H9 (cell line): ENCODE measurements around the gene DEFB132. TPM values are rescaled to one million over a fixed set of nuclear protein-coding genes. Genes with fewer than 3 reads are reported as not detected.
A peak's percentile ranks its signal among the peaks of the same experiment; 100 is the strongest.

Experiments used
- DNase-seq: peaks from one replicate; pipeline ENCODE4 v3.0.0-alpha.2; 2017
- H2AFZ ChIP-seq: one replicate; pipeline ENCODE4 v1.6.1; 2013; ENCODE audit warnings: mild to moderate bottlenecking, low read length, control low read depth, moderate library complexity
- H2AK5ac ChIP-seq: 2 replicates; pipeline ENCODE4 v1.6.1; 2013; ENCODE audit warnings: low read length, control low read depth, mixed read lengths; ENCODE audit not compliant: insufficient read length
- H2BK120ac ChIP-seq: one replicate; pipeline ENCODE4 v1.6.1; 2013; ENCODE audit warnings: low read depth, mild to moderate bottlenecking, low read length, control low read depth, inconsistent platforms; ENCODE audit not compliant: poor library complexity, severe bottlenecking
- H2BK12ac ChIP-seq: 2 replicates; pipeline ENCODE4 v1.6.1; 2013; ENCODE audit warnings: low read length, control low read depth, mixed read lengths, low read depth; ENCODE audit not compliant: insufficient read length
- H2BK15ac ChIP-seq: 2 replicates; pipeline ENCODE4 v1.6.1; 2013; ENCODE audit warnings: low read depth, low read length, control low read depth
- H2BK20ac ChIP-seq: one replicate; pipeline ENCODE4 v1.6.1; 2013; ENCODE audit warnings: low read depth, mild to moderate bottlenecking, low read length, control low read depth, inconsistent platforms; ENCODE audit not compliant: poor library complexity, severe bottlenecking
- H2BK5ac ChIP-seq: 2 replicates; pipeline ENCODE4 v1.6.1; 2013; ENCODE audit warnings: low read length, control low read depth, mixed read lengths; ENCODE audit not compliant: insufficient read length
- H3K14ac ChIP-seq: 2 replicates; pipeline ENCODE4 v1.6.1; 2013; ENCODE audit warnings: low read length, control low read depth; ENCODE audit not compliant: insufficient read depth
- H3K18ac ChIP-seq: 2 replicates; pipeline ENCODE4 v1.6.1; 2013; ENCODE audit warnings: low read depth, mild to moderate bottlenecking, mixed read lengths, low read length, control low read depth; ENCODE audit not compliant: insufficient read length
- H3K23ac ChIP-seq: 2 replicates; pipeline ENCODE4 v1.6.1; 2013; ENCODE audit warnings: low read length, control low read depth, mixed read lengths, low read depth; ENCODE audit not compliant: insufficient read length
- H3K23me2 ChIP-seq: 2 replicates; pipeline ENCODE4 v1.6.1; 2013; ENCODE audit warnings: low read depth, mild to moderate bottlenecking, mixed read lengths, low read length, control low read depth; ENCODE audit not compliant: insufficient read length, poor library complexity, severe bottlenecking
- H3K27ac ChIP-seq: 2 replicates; pipeline ENCODE4 v1.5.1; 2013; ENCODE audit warnings: low read length, control low read depth, mixed read lengths, low read depth; ENCODE audit not compliant: insufficient read length
- H3K27me3 ChIP-seq: 2 replicates; pipeline ENCODE4 v1.6.1; 2013; ENCODE audit warnings: low read length, control low read depth, inconsistent platforms; ENCODE audit not compliant: insufficient read depth
- H3K4ac ChIP-seq: 2 replicates; pipeline ENCODE4 v1.6.1; 2013; ENCODE audit warnings: low read depth, mild to moderate bottlenecking, control low read depth, inconsistent platforms, low read length, moderate library complexity
- H3K4me1 ChIP-seq: 2 replicates; pipeline ENCODE4 v1.6.1; 2013; ENCODE audit warnings: low read length, control low read depth, inconsistent platforms; ENCODE audit not compliant: insufficient read depth
- H3K4me2 ChIP-seq: 2 replicates; pipeline ENCODE4 v1.6.1; 2013; ENCODE audit warnings: low read length, control low read depth, mixed read lengths; ENCODE audit not compliant: insufficient read length, insufficient read depth
- H3K56ac ChIP-seq: 2 replicates; pipeline ENCODE4 v1.6.1; 2013; ENCODE audit warnings: low read depth, mild to moderate bottlenecking, mixed read lengths, low read length, control low read depth; ENCODE audit not compliant: insufficient read length
- H3K79me1 ChIP-seq: 2 replicates; pipeline ENCODE4 v1.6.1; 2013; ENCODE audit warnings: low read depth, mild to moderate bottlenecking, moderate library complexity, low read length, control low read depth, inconsistent platforms; ENCODE audit not compliant: insufficient read depth, poor library complexity, severe bottlenecking
- H3K79me2 ChIP-seq: 2 replicates; pipeline ENCODE4 v1.6.1; 2013; ENCODE audit warnings: low read length, control low read depth, inconsistent platforms; ENCODE audit not compliant: insufficient read depth
- H3K9ac ChIP-seq: 2 replicates; pipeline ENCODE4 v1.6.1; 2013; ENCODE audit warnings: low read length, control low read depth, mixed read lengths; ENCODE audit not compliant: insufficient read length; ENCODE audit errors: extremely low read depth
- H3K9me3 ChIP-seq: one replicate; pipeline ENCODE4 v1.6.1; 2013; ENCODE audit warnings: low read depth, low read length, inconsistent platforms; ENCODE audit not compliant: control insufficient read depth
- H3T11ph ChIP-seq: one replicate; pipeline ENCODE4 v1.6.1; 2013; ENCODE audit warnings: mild to moderate bottlenecking, low read length, control low read depth, inconsistent platforms
- H4K20me1 ChIP-seq: one replicate; pipeline ENCODE4 v1.6.1; 2013; ENCODE audit not compliant: control insufficient read depth, insufficient read length, insufficient read depth
- H4K5ac ChIP-seq: 2 replicates; pipeline ENCODE4 v1.6.1; 2013; ENCODE audit warnings: low read depth, mild to moderate bottlenecking, mixed read lengths, low read length, control low read depth; ENCODE audit not compliant: insufficient read length
- H4K8ac ChIP-seq: replicated peaks from 2 replicates; pipeline ENCODE4 v1.6.1; 2013; ENCODE audit warnings: low read length, control low read depth, mixed read lengths, low read depth; ENCODE audit not compliant: insufficient read length
- H4K91ac ChIP-seq: 2 replicates; pipeline ENCODE4 v1.6.1; 2013; ENCODE audit warnings: low read depth, mild to moderate bottlenecking, moderate library complexity, mixed read lengths, low read length, control low read depth; ENCODE audit not compliant: insufficient read length
- H3K27ac Mint-ChIP-seq, 3 experiments: 2 replicates in 2 of 3; 3 replicates in 1 of 3; pipeline ENCODE4 v1.8.0; 2020 to 2021; ENCODE audit warnings: mixed read lengths in 3 of 3, mild to moderate bottlenecking in 1 of 3, moderate library complexity in 1 of 3
- H3K27me3 Mint-ChIP-seq: 2 replicates; pipeline ENCODE4 v1.8.0; 2021; ENCODE audit warnings: low read depth, mild to moderate bottlenecking, moderate library complexity, mixed read lengths
- H3K36me3 Mint-ChIP-seq, 3 experiments: 2 replicates in 2 of 3; 3 replicates in 1 of 3; pipeline ENCODE4 v1.8.0; 2020 to 2021; ENCODE audit warnings: low read depth in 3 of 3, mixed read lengths in 3 of 3; ENCODE audit not compliant: insufficient read depth in 1 of 3
- H3K4me1 Mint-ChIP-seq, 2 experiments: 2 replicates each; pipeline ENCODE4 v1.8.0; 2020; ENCODE audit warnings: mixed read lengths in 2 of 2
- H3K4me3 Mint-ChIP-seq, 2 experiments: 2 replicates in 1 of 2; 3 replicates in 1 of 2; pipeline ENCODE4 v1.8.0; 2020 to 2021; ENCODE audit warnings: mild to moderate bottlenecking in 2 of 2, mixed read lengths in 2 of 2, moderate library complexity in 1 of 2
- H3K9me3 Mint-ChIP-seq, 2 experiments: 2 replicates in 1 of 2; 3 replicates in 1 of 2; pipeline ENCODE4 v1.8.0; 2020; ENCODE audit warnings: mild to moderate bottlenecking in 2 of 2, mixed read lengths in 2 of 2, moderate library complexity in 1 of 2
- WGBS: extraction: QIAGEN DNeasy Blood & Tissue Kit; methylation state at CpG from one replicate; pipeline ENCODE4 v1.1.7; 2013; ENCODE audit warnings: missing lambda C conversion rate, low lambda C conversion rate, mixed read lengths; ENCODE audit not compliant: insufficient read length; ENCODE audit errors: extremely low coverage; 5-methylcytosine and 5-hydroxymethylcytosine counted together
- total RNA-seq: library from RNA; stranded (reverse); gene quantifications from 2 replicates; pipeline ENCODE4 v1.2.1, GENCODE V29; 2021
- TF ChIP-seq, protein P1 (sequence below): fragments of 200-600 bp; sonication (generic); conservative IDR thresholded peaks from 3 replicates; pipeline ENCODE4 v1.8.0; 2021; ENCODE audit warnings: antibody characterized with exemption, mild to moderate bottlenecking

DEFB132 gene
- total RNA-seq, 1 experiment from 2014 or later = not detected

DNA sequence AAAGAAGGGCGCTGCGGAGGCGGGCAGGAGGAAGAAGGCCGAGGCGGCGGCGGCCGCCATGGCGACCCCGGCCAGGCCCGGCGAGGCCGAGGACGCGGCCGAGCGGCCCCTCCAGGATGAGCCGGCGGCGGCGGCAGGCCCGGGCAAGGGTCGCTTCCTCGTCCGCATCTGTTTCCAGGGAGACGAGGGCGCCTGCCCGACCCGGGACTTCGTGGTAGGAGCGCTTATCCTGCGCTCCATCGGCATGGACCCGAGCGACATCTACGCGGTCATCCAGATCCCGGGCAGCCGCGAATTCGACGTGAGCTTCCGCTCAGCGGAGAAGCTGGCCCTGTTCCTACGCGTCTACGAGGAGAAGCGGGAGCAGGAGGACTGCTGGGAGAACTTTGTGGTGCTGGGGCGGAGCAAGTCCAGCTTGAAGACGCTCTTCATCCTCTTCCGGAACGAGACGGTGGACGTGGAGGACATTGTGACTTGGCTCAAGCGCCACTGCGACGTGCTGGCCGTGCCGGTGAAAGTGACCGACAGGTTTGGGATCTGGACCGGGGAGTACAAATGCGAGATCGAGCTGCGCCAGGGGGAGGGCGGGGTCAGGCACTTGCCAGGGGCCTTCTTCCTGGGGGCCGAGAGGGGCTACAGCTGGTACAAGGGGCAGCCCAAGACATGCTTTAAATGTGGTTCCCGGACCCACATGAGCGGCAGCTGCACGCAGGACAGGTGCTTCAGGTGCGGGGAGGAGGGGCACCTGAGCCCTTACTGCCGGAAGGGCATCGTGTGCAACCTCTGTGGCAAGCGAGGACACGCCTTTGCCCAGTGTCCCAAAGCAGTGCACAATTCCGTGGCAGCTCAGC, 40.6 kb downstream of the DEFB132 start:
- no peak for DNase-seq
- H2AK5ac ChIP-seq = no peak overlapping the region
- H3K56ac ChIP-seq = no peak overlapping the region
- H4K8ac ChIP-seq = no peak overlapping the region
- H3T11ph ChIP-seq = no peak overlapping the region
- H2BK20ac ChIP-seq = no peak overlapping the region
- H3K27ac ChIP-seq = peak overlapping the region; percentile 17
- peaks cover 24% of the 10 kb centered on the region for H3K23me2 ChIP-seq
- Mint-ChIP-seq H3K9me3 (peaks cover 0 to 4% of the 10 kb centered on the region in 2 experiments; a peak in 3 of 5 replicates), H3K36me3 (peaks cover 8 to 17% (median 13%) of the 10 kb centered on the region in 3 experiments), H3K4me3 (peak overlapping the region; percentile 95 to 99), H3K4me1 (peaks cover 49 to 52% of the 10 kb centered on the region in 2 experiments), H3K27ac (peak overlapping the region; percentile 93 to 97 (median 94)), H3K27me3 (peaks cover 30% of the 10 kb centered on the region)
- peak overlapping the region; percentile 80 for H3K14ac ChIP-seq
- peak overlapping the region; percentile 28 for H3K18ac ChIP-seq
- peak overlapping the region; percentile 96 for H3K4me2 ChIP-seq
- H3K79me1 ChIP-seq = no peaks in the 10 kb centered on the region
- H3K79me2 ChIP-seq = peaks cover 17% of the 10 kb centered on the region; the same call in 1 of the 2 replicates
- H3K9me3 ChIP-seq = no peaks in the 10 kb centered on the region
- H3K23ac ChIP-seq = peak overlapping the region; percentile 8
- H2BK15ac ChIP-seq = no peak overlapping the region
- peak overlapping the region; percentile 96 for H3K9ac ChIP-seq
- peaks cover 10% of the 10 kb centered on the region; the same call in 1 of the 2 replicates for H3K4me1 ChIP-seq
- H3K27me3 ChIP-seq = no peaks in the 10 kb centered on the region; the same call in 1 of the 2 replicates
- H2BK12ac ChIP-seq = no peak overlapping the region
- H4K20me1 ChIP-seq = no peaks in the 10 kb centered on the region
- H4K5ac ChIP-seq = no peak overlapping the region
- no CpG with 5 or more reads among the region's 75 CpGs for WGBS
- H3K4ac ChIP-seq = no peak overlapping the region
- no peak overlapping the region for H2BK120ac ChIP-seq
- H2BK5ac ChIP-seq = no peak overlapping the region
- H4K91ac ChIP-seq = no peak overlapping the region
- TF ChIP-seq, protein P1, sequence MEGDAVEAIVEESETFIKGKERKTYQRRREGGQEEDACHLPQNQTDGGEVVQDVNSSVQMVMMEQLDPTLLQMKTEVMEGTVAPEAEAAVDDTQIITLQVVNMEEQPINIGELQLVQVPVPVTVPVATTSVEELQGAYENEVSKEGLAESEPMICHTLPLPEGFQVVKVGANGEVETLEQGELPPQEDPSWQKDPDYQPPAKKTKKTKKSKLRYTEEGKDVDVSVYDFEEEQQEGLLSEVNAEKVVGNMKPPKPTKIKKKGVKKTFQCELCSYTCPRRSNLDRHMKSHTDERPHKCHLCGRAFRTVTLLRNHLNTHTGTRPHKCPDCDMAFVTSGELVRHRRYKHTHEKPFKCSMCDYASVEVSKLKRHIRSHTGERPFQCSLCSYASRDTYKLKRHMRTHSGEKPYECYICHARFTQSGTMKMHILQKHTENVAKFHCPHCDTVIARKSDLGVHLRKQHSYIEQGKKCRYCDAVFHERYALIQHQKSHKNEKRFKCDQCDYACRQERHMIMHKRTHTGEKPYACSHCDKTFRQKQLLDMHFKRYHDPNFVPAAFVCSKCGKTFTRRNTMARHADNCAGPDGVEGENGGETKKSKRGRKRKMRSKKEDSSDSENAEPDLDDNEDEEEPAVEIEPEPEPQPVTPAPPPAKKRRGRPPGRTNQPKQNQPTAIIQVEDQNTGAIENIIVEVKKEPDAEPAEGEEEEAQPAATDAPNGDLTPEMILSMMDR = no peak
- no peak overlapping the region for H2AFZ ChIP-seq
